ENCODE data around the gene BEST3. TPM values are rescaled to one million over a fixed set of nuclear protein-coding genes. Genes with fewer than 3 reads are reported as not detected.

BEST3 gene
- total RNA-seq, 1 experiment from 2014 or later = 1.1 TPM

GRCh38 chr12:69663726-69664125, 35.4 kb downstream of the BEST3 start:
- no peak for DNase-seq
- Mint-ChIP-seq H3K9me3 (ENCODE audit: low read depth, unreplicated experiment) (no peaks in the 10 kb centered on the region), H3K27me3 (ENCODE audit: unreplicated experiment) (peaks cover 7% of the 10 kb centered on the region), H3K4me1 (ENCODE audit: low read depth, unreplicated experiment) (no peaks in the 10 kb centered on the region), H3K4me3 (ENCODE audit: low read depth, unreplicated experiment) (no peak overlapping the region), H3K36me3 (ENCODE audit: insufficient read depth, unreplicated experiment) (no peaks in the 10 kb centered on the region), H3K27ac (ENCODE audit: unreplicated experiment) (no peak overlapping the region)
- CTCF ChIA-PET = interaction anchor here (1.2 kb wide), 1 partner anchor 74 kb away, joined by 3 read pairs; no protein-coding TSS in a partner anchor
- TF ChIP-seq CTCF (IDR thresholded peaks at IDR 0.05; ENCODE audit: unreplicated experiment) = no peak
- intact Hi-C loops (cut with micrococcal nuclease; ENCODE audit: unreplicated experiment) = no loop called here
- no TSS peak for BruUV-seq (replicated peaks)

- CTCF ChIA-PET = no interaction called here
- H3K4me1 Mint-ChIP-seq (ENCODE audit: low read depth, unreplicated experiment) = no peaks in the 10 kb centered on the region
- intact Hi-C loops (cut with micrococcal nuclease; ENCODE audit: unreplicated experiment) = no loop called here
Measured at GRCh38 chr12:69662764-69663163, 36.3 kb downstream of the BEST3 start.

GRCh38 chr12:69661386-69661785, 37.7 kb downstream of the BEST3 start:
- Mint-ChIP-seq H3K4me1 (ENCODE audit: low read depth, unreplicated experiment) (no peaks in the 10 kb centered on the region), H3K4me3 (ENCODE audit: low read depth, unreplicated experiment) (no peak overlapping the region), H3K9me3 (ENCODE audit: low read depth, unreplicated experiment) (no peaks in the 10 kb centered on the region), H3K36me3 (ENCODE audit: insufficient read depth, unreplicated experiment) (no peaks in the 10 kb centered on the region), H3K27me3 (ENCODE audit: unreplicated experiment) (peaks cover 7% of the 10 kb centered on the region), H3K27ac (ENCODE audit: unreplicated experiment) (no peak overlapping the region)
- intact Hi-C loops (cut with micrococcal nuclease; ENCODE audit: unreplicated experiment) = no loop called here
- CTCF ChIA-PET = no interaction called here
- no peak for TF ChIP-seq CTCF (IDR thresholded peaks at IDR 0.05; ENCODE audit: unreplicated experiment)
- no peak for DNase-seq
- no TSS peak for BruUV-seq (replicated peaks)

More at GRCh38 chr12:69662764-69663163, 36.3 kb downstream of the BEST3 start:
- H3K4me3 Mint-ChIP-seq (ENCODE audit: low read depth, unreplicated experiment) = no peak overlapping the region
- no peak for TF ChIP-seq CTCF (IDR thresholded peaks at IDR 0.05; ENCODE audit: unreplicated experiment)
- no peaks in the 10 kb centered on the region for H3K36me3 Mint-ChIP-seq (ENCODE audit: insufficient read depth, unreplicated experiment)
- no peak for DNase-seq
- no TSS peak for BruUV-seq (replicated peaks)
- H3K9me3 Mint-ChIP-seq (ENCODE audit: low read depth, unreplicated experiment) = no peaks in the 10 kb centered on the region
- H3K27me3 Mint-ChIP-seq (ENCODE audit: unreplicated experiment) = peaks cover 7% of the 10 kb centered on the region
- no peak overlapping the region for H3K27ac Mint-ChIP-seq (ENCODE audit: unreplicated experiment)

- H3K27ac Mint-ChIP-seq (ENCODE audit: unreplicated experiment) = no peak overlapping the region
- H3K27me3 Mint-ChIP-seq (ENCODE audit: unreplicated experiment) = peaks cover 7% of the 10 kb centered on the region
- BruUV-seq (replicated peaks) = no TSS peak
- no peak for TF ChIP-seq CTCF (IDR thresholded peaks at IDR 0.05; ENCODE audit: unreplicated experiment)
- no peak overlapping the region for H3K4me3 Mint-ChIP-seq (ENCODE audit: low read depth, unreplicated experiment)
- H3K9me3 Mint-ChIP-seq (ENCODE audit: low read depth, unreplicated experiment) = no peaks in the 10 kb centered on the region
- no peaks in the 10 kb centered on the region for H3K36me3 Mint-ChIP-seq (ENCODE audit: insufficient read depth, unreplicated experiment)
- no peaks in the 10 kb centered on the region for H3K4me1 Mint-ChIP-seq (ENCODE audit: low read depth, unreplicated experiment)
- intact Hi-C loops (cut with micrococcal nuclease; ENCODE audit: unreplicated experiment) = no loop called here
- no peak for DNase-seq
- CTCF ChIA-PET = interaction anchor here (1.2 kb wide), 1 partner anchor 352 kb away, joined by 3 read pairs; no protein-coding TSS in a partner anchor
Measured at GRCh38 chr12:69660164-69660863, 38.8 kb downstream of the BEST3 start.

Data from Calu3 (cell line).